Measurements from ENCODE around the gene TNRC6A. TPM values are rescaled to one million over a fixed set of nuclear protein-coding genes. Genes with fewer than 3 reads are reported as not detected.
"Not testable (repeated sequence)": the region's sequence is repeated elsewhere in the genome, so short reads cannot be mapped to it uniquely, and the experiment has no call there.

Gene TNRC6A
- total RNA-seq, 2 donors from 2014 or later = 23.5 to 24.4 TPM

GRCh38 chr16:24837969-24838368 lies 108.5 kb downstream of the TNRC6A start:
- H3K27ac ChIP-seq = no peak overlapping the region
- H3K9me3 ChIP-seq = no peaks in the 10 kb centered on the region
- no peak for TF ChIP-seq CTCF (IDR thresholded peaks at IDR 0.05)
- DNase-seq (ENCODE audit: low spot score) = no peak
- H3K4me3 ChIP-seq = no peak overlapping the region
- H3K36me3 ChIP-seq = no peaks in the 10 kb centered on the region
- peaks cover 0 to 12% of the 10 kb centered on the region in 2 donors for H3K4me1 ChIP-seq
- no peaks in the 10 kb centered on the region for H3K27me3 ChIP-seq

- peaks cover 0 to 12% of the 10 kb centered on the region in 2 donors for H3K4me1 ChIP-seq
- DNase-seq (ENCODE audit: low spot score) = peak; percentile 68
- no peaks in the 10 kb centered on the region for H3K9me3 ChIP-seq
- no peak for TF ChIP-seq CTCF (IDR thresholded peaks at IDR 0.05)
- H3K27ac ChIP-seq = peak overlapping the region in 1 of 2 donors; percentile 25
- no peaks in the 10 kb centered on the region for H3K36me3 ChIP-seq
- no peaks in the 10 kb centered on the region for H3K27me3 ChIP-seq
- H3K4me3 ChIP-seq = no peak overlapping the region
These were observed 109.3 kb downstream of the TNRC6A start for GRCh38 chr16:24838554-24839266.

GRCh38 chr16:24839347-24839972 lies 110.0 kb downstream of the TNRC6A start:
- no peaks in the 10 kb centered on the region for H3K27me3 ChIP-seq
- H3K4me3 ChIP-seq = no peak overlapping the region
- peaks cover 0 to 12% of the 10 kb centered on the region in 2 donors for H3K4me1 ChIP-seq
- no peaks in the 10 kb centered on the region for H3K9me3 ChIP-seq
- H3K36me3 ChIP-seq = no peaks in the 10 kb centered on the region
- no peak for DNase-seq (ENCODE audit: low spot score)
- H3K27ac ChIP-seq = peak overlapping the region in 1 of 2 donors; percentile 25
- no peak for TF ChIP-seq CTCF (IDR thresholded peaks at IDR 0.05)

- no peaks in the 10 kb centered on the region for H3K36me3 ChIP-seq
- H3K27ac ChIP-seq = no peak overlapping the region
- H3K4me1 ChIP-seq = peaks cover 0 to 12% of the 10 kb centered on the region in 2 donors
- no peak overlapping the region for H3K4me3 ChIP-seq
- no peak for DNase-seq (ENCODE audit: low spot score)
- no peak for TF ChIP-seq CTCF (IDR thresholded peaks at IDR 0.05)
- no peaks in the 10 kb centered on the region for H3K27me3 ChIP-seq
- no peaks in the 10 kb centered on the region for H3K9me3 ChIP-seq
These were observed 111.8 kb downstream of the TNRC6A start for GRCh38 chr16:24841291-24841690.

- no peak for TF ChIP-seq CTCF (IDR thresholded peaks at IDR 0.05)
- Histone ChIP-seq H3K27me3 (no peaks in the 10 kb centered on the region), H3K36me3 (no peaks in the 10 kb centered on the region), H3K4me3 (no peak overlapping the region), H3K4me1 (peaks cover 0 to 1% of the 10 kb centered on the region in 2 donors), H3K9me3 (no peaks in the 10 kb centered on the region), H3K27ac (no peak overlapping the region)
- DNase-seq (ENCODE audit: low spot score) = peak; percentile 38
These were observed 114.9 kb downstream of the TNRC6A start for GRCh38 chr16:24844101-24845030.

- H3K27me3 ChIP-seq; DNase-seq (ENCODE audit: low spot score); H3K27ac ChIP-seq; H3K9me3 ChIP-seq; H3K4me1 ChIP-seq; H3K36me3 ChIP-seq; H3K4me3 ChIP-seq: not testable (repeated sequence)
These were observed 115.5 kb downstream of the TNRC6A start for GRCh38 chr16:24845031-24845365.

All from right atrium auricular region (tissue), 2 donors.